Astrocyte (in vitro differentiated cells and primary cell): Measurements from ENCODE around the gene TRAF7. TPM values are rescaled to one million over a fixed set of nuclear protein-coding genes. Genes with fewer than 3 reads are reported as not detected.

ENCODE experiments used
- DNase-seq: peaks from one replicate; pipeline ENCODE4 v3.0.0-alpha.2; 2010; ENCODE audit warnings: low read depth
- FAIRE-seq: peaks from 2 replicates; lab custom pipeline; 2011; peaks lifted over from hg19 to GRCh38; lab: Jason Lieb, UNC
- H2AFZ ChIP-seq: 2 replicates; pipeline ENCODE4 v1.6.0; 2012; ENCODE audit warnings: low read depth, low read length, inconsistent platforms
- H3K27ac ChIP-seq: 2 replicates; pipeline ENCODE4 v1.5.1; 2011; ENCODE audit warnings: low read depth, low read length, inconsistent platforms
- H3K27me3 ChIP-seq: 2 replicates; pipeline ENCODE4 v1.6.0; 2011; ENCODE audit warnings: low read length, inconsistent platforms; ENCODE audit not compliant: insufficient read depth
- H3K36me3 ChIP-seq: 2 replicates; pipeline ENCODE4 v1.5.1; 2011; ENCODE audit warnings: low read length, inconsistent platforms; ENCODE audit not compliant: insufficient read depth
- H3K4me1 ChIP-seq: 2 replicates; pipeline ENCODE4 v1.5.1; 2011; ENCODE audit warnings: low read length, inconsistent platforms; ENCODE audit not compliant: insufficient read depth
- H3K4me2 ChIP-seq: 2 replicates; pipeline ENCODE4 v1.6.0; 2012; ENCODE audit warnings: low read length, inconsistent platforms
- H3K4me3 ChIP-seq: 2 replicates; pipeline ENCODE4 v1.5.1; 2011; ENCODE audit warnings: low read depth, mild to moderate bottlenecking, low read length, inconsistent platforms; ENCODE audit not compliant: insufficient read depth
- H3K79me2 ChIP-seq: 2 replicates; pipeline ENCODE4 v1.6.0; 2012; ENCODE audit warnings: mild to moderate bottlenecking, low read length, inconsistent platforms; ENCODE audit not compliant: insufficient read depth
- H3K9ac ChIP-seq: 2 replicates; pipeline ENCODE4 v1.6.0; 2012; ENCODE audit warnings: mild to moderate bottlenecking, low read length, inconsistent platforms
- H3K9me3 ChIP-seq: 2 replicates; pipeline ENCODE4 v1.5.1; 2012; ENCODE audit warnings: low read depth, mild to moderate bottlenecking, low read length, inconsistent platforms; ENCODE audit not compliant: insufficient read depth
- H4K20me1 ChIP-seq: 2 replicates; pipeline ENCODE4 v1.6.0; 2012; ENCODE audit warnings: low read length, inconsistent platforms; ENCODE audit not compliant: insufficient read depth
- H3K27ac Mint-ChIP-seq: one replicate; pipeline ENCODE4 v1.8.0; 2021; ENCODE audit warnings: mild to moderate bottlenecking, mixed read lengths; ENCODE audit not compliant: unreplicated experiment
- H3K27me3 Mint-ChIP-seq: one replicate; pipeline ENCODE4 v1.8.0; 2021; ENCODE audit warnings: low read depth, mixed read lengths; ENCODE audit not compliant: unreplicated experiment
- H3K36me3 Mint-ChIP-seq: one replicate; pipeline ENCODE4 v1.8.0; 2021; ENCODE audit warnings: low read depth, mixed read lengths; ENCODE audit not compliant: unreplicated experiment
- H3K4me1 Mint-ChIP-seq: one replicate; pipeline ENCODE4 v1.8.0; 2021; ENCODE audit warnings: low read depth, mixed read lengths; ENCODE audit not compliant: unreplicated experiment
- H3K4me3 Mint-ChIP-seq: one replicate; pipeline ENCODE4 v1.8.0; 2021; ENCODE audit warnings: mild to moderate bottlenecking, moderate library complexity, mixed read lengths; ENCODE audit not compliant: unreplicated experiment
- H3K9me3 Mint-ChIP-seq: one replicate; pipeline ENCODE4 v1.8.0; 2021; ENCODE audit warnings: mild to moderate bottlenecking, mixed read lengths; ENCODE audit not compliant: unreplicated experiment
- EZH2 ChIP-seq: IDR thresholded peaks from 2 replicates; pipeline ENCODE4 v1.6.1; 2012; ENCODE audit warnings: mild to moderate bottlenecking, low read length, inconsistent platforms; ENCODE audit not compliant: insufficient read depth
- total RNA-seq: library from RNA; stranded (reverse); gene quantifications from 2 replicates; pipeline ENCODE4 v1.2.1, GENCODE V29; 2021
- TF ChIP-seq, protein P1 (sequence below): IDR thresholded peaks from 2 replicates; pipeline ENCODE4 v1.5.1; 2011; ENCODE audit warnings: low read depth, mild to moderate bottlenecking, inconsistent platforms, low read length, moderate library complexity; ENCODE audit not compliant: insufficient read depth

The TRAF7 gene
- total RNA-seq, 1 donor from 2014 or later = 92.1 TPM

DNA sequence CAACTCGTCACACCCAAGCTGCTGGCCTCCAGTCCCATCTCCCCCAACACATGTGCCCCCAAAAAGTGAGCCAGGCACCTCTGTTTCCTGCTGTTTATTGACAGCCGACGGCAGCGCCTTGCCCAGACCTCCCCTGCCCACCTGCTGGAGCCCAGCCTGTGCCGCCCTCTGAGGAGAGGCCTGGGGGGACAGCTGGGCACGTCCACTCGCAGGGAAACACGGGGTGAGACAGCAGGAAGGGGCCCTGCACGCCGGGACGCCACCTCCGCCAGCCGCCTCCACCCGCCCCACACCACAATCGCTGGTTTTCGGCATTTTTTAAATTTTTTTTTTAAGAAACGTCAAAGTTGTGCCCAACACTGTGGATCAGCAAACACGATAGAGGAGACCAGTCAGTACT lies 21.5 kb downstream of the TRAF7 start:
- no peaks in the 10 kb centered on the region for H3K79me2 ChIP-seq
- Mint-ChIP-seq H3K27ac (no peak overlapping the region), H3K27me3 (no peaks in the 10 kb centered on the region), H3K9me3 (no peaks in the 10 kb centered on the region), H3K4me1 (no peaks in the 10 kb centered on the region), H3K4me3 (no peak overlapping the region), H3K36me3 (peaks cover 3% of the 10 kb centered on the region)
- no peak overlapping the region for H3K27ac ChIP-seq
- no peak for TF ChIP-seq EZH2
- TF ChIP-seq, protein P1, sequence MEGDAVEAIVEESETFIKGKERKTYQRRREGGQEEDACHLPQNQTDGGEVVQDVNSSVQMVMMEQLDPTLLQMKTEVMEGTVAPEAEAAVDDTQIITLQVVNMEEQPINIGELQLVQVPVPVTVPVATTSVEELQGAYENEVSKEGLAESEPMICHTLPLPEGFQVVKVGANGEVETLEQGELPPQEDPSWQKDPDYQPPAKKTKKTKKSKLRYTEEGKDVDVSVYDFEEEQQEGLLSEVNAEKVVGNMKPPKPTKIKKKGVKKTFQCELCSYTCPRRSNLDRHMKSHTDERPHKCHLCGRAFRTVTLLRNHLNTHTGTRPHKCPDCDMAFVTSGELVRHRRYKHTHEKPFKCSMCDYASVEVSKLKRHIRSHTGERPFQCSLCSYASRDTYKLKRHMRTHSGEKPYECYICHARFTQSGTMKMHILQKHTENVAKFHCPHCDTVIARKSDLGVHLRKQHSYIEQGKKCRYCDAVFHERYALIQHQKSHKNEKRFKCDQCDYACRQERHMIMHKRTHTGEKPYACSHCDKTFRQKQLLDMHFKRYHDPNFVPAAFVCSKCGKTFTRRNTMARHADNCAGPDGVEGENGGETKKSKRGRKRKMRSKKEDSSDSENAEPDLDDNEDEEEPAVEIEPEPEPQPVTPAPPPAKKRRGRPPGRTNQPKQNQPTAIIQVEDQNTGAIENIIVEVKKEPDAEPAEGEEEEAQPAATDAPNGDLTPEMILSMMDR = no peak
- H3K4me3 ChIP-seq = no peak overlapping the region
- no peaks in the 10 kb centered on the region for H3K9me3 ChIP-seq
- no peak overlapping the region for H3K4me2 ChIP-seq
- H3K36me3 ChIP-seq = no peaks in the 10 kb centered on the region
- H2AFZ ChIP-seq = no peak overlapping the region
- H3K27me3 ChIP-seq = no peaks in the 10 kb centered on the region
- FAIRE-seq (no peak), DNase-seq (no peak)
- peaks cover 12% of the 10 kb centered on the region for H4K20me1 ChIP-seq
- no peak overlapping the region for H3K9ac ChIP-seq
- no peaks in the 10 kb centered on the region for H3K4me1 ChIP-seq

DNA sequence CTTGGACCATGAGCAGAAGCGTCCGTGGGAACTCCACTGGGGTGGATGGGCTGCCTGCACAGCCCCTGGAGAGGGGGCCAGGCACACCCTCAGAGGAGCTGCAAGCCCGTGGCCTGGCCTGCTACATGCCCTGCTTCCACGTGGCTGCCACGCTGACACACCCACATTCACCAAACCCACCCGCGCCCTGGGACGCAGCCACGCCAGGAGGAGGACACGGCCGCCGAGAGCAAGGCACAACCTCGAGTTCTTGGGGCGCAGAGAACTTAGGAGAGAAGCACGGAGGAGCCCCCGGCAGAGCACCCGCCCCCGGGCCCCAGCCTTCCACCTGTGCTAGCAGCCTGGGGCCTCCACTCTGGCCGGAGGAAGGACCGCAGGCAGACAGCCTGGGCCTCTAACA lies 22.0 kb downstream of the TRAF7 start:
- no peak overlapping the region for H3K4me3 Mint-ChIP-seq
- TF ChIP-seq, protein P1 = no peak
- TF ChIP-seq EZH2 = no peak
- Histone ChIP-seq H3K4me1 (no peaks in the 10 kb centered on the region), H3K4me3 (no peak overlapping the region), H2AFZ (no peak overlapping the region), H3K9ac (no peak overlapping the region), H3K9me3 (no peaks in the 10 kb centered on the region), H4K20me1 (peaks cover 12% of the 10 kb centered on the region), H3K36me3 (no peaks in the 10 kb centered on the region), H3K27me3 (no peaks in the 10 kb centered on the region), H3K27ac (no peak overlapping the region), H3K79me2 (no peaks in the 10 kb centered on the region), H3K4me2 (no peak overlapping the region)
- FAIRE-seq = no peak
- no peaks in the 10 kb centered on the region for H3K4me1 Mint-ChIP-seq
- H3K9me3 Mint-ChIP-seq = no peaks in the 10 kb centered on the region
- H3K27me3 Mint-ChIP-seq = no peaks in the 10 kb centered on the region
- H3K27ac Mint-ChIP-seq = no peak overlapping the region
- DNase-seq = no peak
- H3K36me3 Mint-ChIP-seq = peaks cover 5% of the 10 kb centered on the region

DNA sequence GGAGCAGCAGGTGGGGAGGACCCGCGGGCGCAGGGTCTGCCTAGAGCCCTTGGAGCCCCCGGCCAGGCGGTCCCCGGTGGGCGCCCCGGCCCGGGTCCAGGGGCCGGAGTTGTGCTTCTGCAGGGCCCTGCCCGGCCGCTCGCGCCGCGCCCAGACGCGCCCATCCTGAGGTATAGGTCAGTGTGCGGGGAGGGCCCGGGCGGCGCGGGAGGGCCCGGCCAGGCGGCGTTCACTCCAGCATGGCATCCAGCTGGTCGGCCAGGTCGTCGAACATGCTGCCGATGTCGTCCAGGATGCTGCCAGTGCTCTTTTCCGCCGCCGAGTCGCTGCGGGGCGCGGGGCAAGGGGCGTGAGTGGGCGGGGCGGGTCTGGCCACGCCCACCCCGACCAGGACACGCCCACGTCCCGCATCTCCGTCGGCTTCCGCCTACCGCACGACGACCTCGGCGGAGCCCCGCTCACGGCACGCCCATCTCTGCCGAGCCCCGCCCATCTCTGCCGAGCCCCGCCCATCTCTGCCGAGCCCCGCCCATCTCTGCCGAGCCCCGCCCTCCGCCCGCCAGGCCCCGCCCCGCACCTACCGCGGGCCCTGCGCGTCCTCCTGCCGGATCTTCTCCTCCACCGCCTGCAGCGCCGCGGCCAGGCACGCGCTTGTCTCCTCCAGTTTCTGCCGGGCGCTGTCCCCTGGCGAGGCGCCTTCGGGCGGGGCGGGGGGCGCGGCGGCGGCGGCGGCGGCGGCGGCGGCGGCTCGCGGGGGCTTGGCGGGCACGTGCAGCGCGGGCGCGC lies 22.9 kb downstream of the TRAF7 start:
- H3K36me3 ChIP-seq = no peaks in the 10 kb centered on the region
- no peak overlapping the region for H3K4me2 ChIP-seq
- no peak overlapping the region for H3K4me3 Mint-ChIP-seq
- no peaks in the 10 kb centered on the region for H3K4me1 Mint-ChIP-seq
- no peak overlapping the region for H3K4me3 ChIP-seq
- peaks cover 12% of the 10 kb centered on the region for H4K20me1 ChIP-seq
- H3K4me1 ChIP-seq = no peaks in the 10 kb centered on the region
- H3K27ac ChIP-seq = no peak overlapping the region
- no peaks in the 10 kb centered on the region for H3K27me3 Mint-ChIP-seq
- H3K36me3 Mint-ChIP-seq = peaks cover 5% of the 10 kb centered on the region
- H3K27ac Mint-ChIP-seq = no peak overlapping the region
- H3K9me3 Mint-ChIP-seq = no peaks in the 10 kb centered on the region
- H3K79me2 ChIP-seq = no peaks in the 10 kb centered on the region
- TF ChIP-seq, protein P1 = no peak
- no peak for TF ChIP-seq EZH2
- DNase-seq = no peak
- H3K27me3 ChIP-seq = no peaks in the 10 kb centered on the region
- no peak for FAIRE-seq
- H3K9me3 ChIP-seq = no peaks in the 10 kb centered on the region
- no peak overlapping the region for H3K9ac ChIP-seq
- no peak overlapping the region for H2AFZ ChIP-seq
